ENCODE data around the gene ATP5F1B. TPM values are rescaled to one million over a fixed set of nuclear protein-coding genes. Genes with fewer than 3 reads are reported as not detected.

The ATP5F1B gene
- total and polyA plus RNA-seq, 2 of the 13 experiments (the other 11 are each of a cell fraction or from before 2014, with no cell fraction given): 1,051 to 1,180 TPM

GRCh38 chr12:56636675-56637540, 8.9 kb downstream of the ATP5F1B start (continued):
- peak; percentile 67 for TF ChIP-seq ZNF414 (CRISPR knock-in tag; IDR thresholded peaks at IDR 0.05)
- TF ChIP-seq E2F5 (CRISPR knock-in tag; conservative IDR thresholded peaks at IDR 0.05): no peak
- peak; percentile 50 for TF ChIP-seq FOXO1 (CRISPR knock-in tag; IDR thresholded peaks at IDR 0.05)
- peak; percentile 94; the same call in 1 of the 2 replicates for TF ChIP-seq NFIB (CRISPR knock-in tag; IDR thresholded peaks at IDR 0.05; ENCODE audit: borderline replicate concordance)
- no peak; the same call in 1 of the 2 replicates for TF ChIP-seq ARNT2 (CRISPR knock-in tag; IDR thresholded peaks at IDR 0.05; ENCODE audit: low read depth)
- no peak for TF ChIP-seq ZSCAN21 (CRISPR knock-in tag; IDR thresholded peaks at IDR 0.05; ENCODE audit: borderline replicate concordance)
- TF ChIP-seq FOSL1 (CRISPR knock-in tag; IDR thresholded peaks at IDR 0.05; ENCODE audit: borderline replicate concordance): no peak
- no peak for TF ChIP-seq ZNF75D (CRISPR knock-in tag; IDR thresholded peaks at IDR 0.05; ENCODE audit: borderline replicate concordance)
- TF ChIP-seq ZNF530 (CRISPR knock-in tag; IDR thresholded peaks at IDR 0.05; ENCODE audit: low read depth): no peak
- no peak for TF ChIP-seq TEAD2 (CRISPR knock-in tag; IDR thresholded peaks at IDR 0.05)
- TF ChIP-seq MXI1 (IDR thresholded peaks at IDR 0.05; ENCODE audit: borderline replicate concordance, low read depth, low read length): peak; percentile 70; the same call in 1 of the 3 replicates
- no peak for TF ChIP-seq ZNF34 (CRISPR knock-in tag; IDR thresholded peaks at IDR 0.05; ENCODE audit: borderline replicate concordance)
- TF ChIP-seq PLSCR1 (CRISPR knock-in tag; IDR thresholded peaks at IDR 0.05; ENCODE audit: borderline replicate concordance): no peak
- peak; percentile 58; the same call in 1 of the 2 replicates for TF ChIP-seq RCOR2 (CRISPR knock-in tag; IDR thresholded peaks at IDR 0.05)
- no peak for TF ChIP-seq ZNF883 (CRISPR knock-in tag; IDR thresholded peaks at IDR 0.05; ENCODE audit: not compliant biosample characterization)
- no peak for TF ChIP-seq ZBTB2 (CRISPR knock-in tag; IDR thresholded peaks at IDR 0.05; ENCODE audit: low read depth)
- peak; percentile 88 for TF ChIP-seq ATF2 (CRISPR knock-in tag; IDR thresholded peaks at IDR 0.05)

Data from HepG2 (cell line).